HCT116 (cell line): ENCODE measurements around the gene SLC44A1. TPM values are rescaled to one million over a fixed set of nuclear protein-coding genes. Genes with fewer than 3 reads are reported as not detected.

Experiments
- ATAC-seq: fragments of 200-7000 bp; cut with Tn5 transposase; 2 replicates; pipeline ENCODE4 v1.9.1; 2020; ENCODE audit warnings: mild to moderate bottlenecking, moderate library complexity
- BruUV-seq: library from RNA; stranded (reverse); fragments of 400-500 nt; replicated peaks from 2 replicates; lab custom pipeline; 2021; lab: Mats Ljungman, UMichigan
- CTCF ChIA-PET: fragments of 300-600 bp; sonication (Branson Sonifier 250); formaldehyde crosslinking; loops from one replicate; lab custom pipeline; 2021; ENCODE audit warnings: antibody characterized with exemption; lab: Charles Lee
- POLR2A ChIA-PET: fragments of 300-600, 350-600 bp; sonication (Branson Sonifier 250); formaldehyde crosslinking; loops from one replicate; lab custom pipeline; 2021; ENCODE audit warnings: antibody characterized with exemption; lab: Charles Lee
- RAD21 ChIA-PET, 2 experiments: fragments of 300-600 bp; sonication (Branson Sonifier 250); formaldehyde crosslinking; loops; one replicate each; lab custom pipeline; 2023; ENCODE audit warnings: low total read pairs in 2 of 2; ENCODE audit not compliant: uncharacterized antibody in 2 of 2, unreplicated experiment in 2 of 2, low non-redundant PET in 1 of 2; lab: Charles Lee
- DNase-seq: peaks from one replicate; pipeline ENCODE4 v3.0.0-alpha.2; 2010; ENCODE audit warnings: low read depth, low spot score
- H2AFZ ChIP-seq: fragments of 200-600 bp; shearing (Covaris generic), sonication (generic); 2 replicates; pipeline ENCODE4 v1.6.1; 2017; ENCODE audit warnings: low read depth, mixed run types, mixed read lengths, antibody characterized with exemption, low read length; ENCODE audit not compliant: poor library complexity, severe bottlenecking
- H3K27ac ChIP-seq: 2 replicates; pipeline ENCODE4 v1.5.1; 2012; ENCODE audit warnings: low read depth, low read length
- H3K27me3 ChIP-seq: fragments of 200-600 bp; sonication (generic); 2 replicates; pipeline ENCODE4 v1.6.1; 2016; ENCODE audit warnings: mixed run types, low read length, mixed read lengths; ENCODE audit not compliant: insufficient read depth
- H3K36me3 ChIP-seq, 2 experiments: fragments of 200-500 bp in 1 of 2; fragments of 200-600 bp in 1 of 2; sonication (Bioruptor generic) in 1 of 2; sonication (generic) in 1 of 2; 2 replicates each; pipeline versions ENCODE4 v1.5.1 to v1.6.1; 2014 to 2016; ENCODE audit warnings: low read length in 2 of 2, inconsistent platforms in 1 of 2, mixed read lengths in 1 of 2, mixed run types in 1 of 2; ENCODE audit not compliant: insufficient read depth in 2 of 2, control insufficient read depth in 1 of 2
- H3K4me1 ChIP-seq, 2 experiments: fragments of 200-600 bp in 1 of 2; sonication (generic) in 1 of 2; 2 replicates each; pipeline versions ENCODE4 v1.5.1 to v1.6.1; 2012 to 2017; ENCODE audit warnings: low read length in 2 of 2, inconsistent platforms in 1 of 2, mild to moderate bottlenecking in 1 of 2, mixed read lengths in 1 of 2, mixed run types in 1 of 2, moderate library complexity in 1 of 2; ENCODE audit not compliant: insufficient read depth in 2 of 2, control insufficient read depth in 1 of 2
- H3K4me2 ChIP-seq: fragments of 200-600 bp; sonication (generic); 2 replicates; pipeline ENCODE4 v1.6.1; 2017; ENCODE audit warnings: mixed run types, low read length, mixed read lengths
- H3K4me3 ChIP-seq, 2 experiments: fragments of 200-600 bp in 1 of 2; sonication (generic) in 1 of 2; replicated peaks in 1 of 2; 2 replicates each; pipeline ENCODE4 v1.5.1; 2011 to 2016; ENCODE audit warnings: low read length in 2 of 2, control low read depth in 1 of 2, low read depth in 1 of 2, mild to moderate bottlenecking in 1 of 2, mixed read lengths in 1 of 2, mixed run types in 1 of 2
- H3K79me2 ChIP-seq: fragments of 200-600 bp; sonication (generic); 2 replicates; pipeline ENCODE4 v1.6.1; 2017; ENCODE audit warnings: mild to moderate bottlenecking, mixed run types, low read length, moderate library complexity, mixed read lengths; ENCODE audit not compliant: insufficient read depth
- H3K9ac ChIP-seq: fragments of 200-600 bp; sonication (generic); 2 replicates; pipeline ENCODE4 v1.6.1; 2016; ENCODE audit warnings: low read length, mixed read lengths
- H3K9me2 ChIP-seq: fragments of 200-600 bp; sonication (generic), shearing (Covaris generic); 2 replicates; pipeline ENCODE4 v1.6.1; 2017; ENCODE audit warnings: mixed run types, mild to moderate bottlenecking, moderate library complexity; ENCODE audit not compliant: insufficient read depth
- H3K9me3 ChIP-seq, 2 experiments: fragments of 200-500 bp in 1 of 2; fragments of 200-600 bp in 1 of 2; sonication (Bioruptor generic) in 1 of 2; sonication (generic) in 1 of 2; 2 replicates each; pipeline ENCODE4 v1.6.1; 2014 to 2017; ENCODE audit warnings: low read length in 2 of 2, mixed read lengths in 2 of 2, inconsistent platforms in 1 of 2, low read depth in 1 of 2, mild to moderate bottlenecking in 1 of 2, mixed run types in 1 of 2, moderate library complexity in 1 of 2; ENCODE audit not compliant: control insufficient read depth in 1 of 2, insufficient read depth in 1 of 2
- H4K20me1 ChIP-seq: fragments of 200-600 bp; sonication (generic), shearing (Covaris generic); 2 replicates; pipeline ENCODE4 v1.6.1; 2017; ENCODE audit warnings: mixed run types, mild to moderate bottlenecking, moderate library complexity; ENCODE audit not compliant: insufficient read depth
- CBX3 ChIP-seq: IDR thresholded peaks from 2 replicates; pipeline ENCODE4 v1.6.1; 2012; ENCODE audit warnings: low read depth
- CEBPB ChIP-seq: IDR thresholded peaks from 2 replicates; pipeline ENCODE4 v1.6.1; 2012; ENCODE audit warnings: low read depth
- ELF1 ChIP-seq: IDR thresholded peaks from 2 replicates; pipeline ENCODE4 v1.6.1; 2012; ENCODE audit warnings: low read depth, borderline replicate concordance
- EZH2 ChIP-seq: fragments of 200-600 bp; sonication (generic); IDR thresholded peaks from 2 replicates; pipeline ENCODE4 v1.6.1; 2017; ENCODE audit warnings: antibody characterized with exemption, mixed run types
- EZH2phosphoT487 ChIP-seq: fragments of 200-600 bp; IDR thresholded peaks from 2 replicates; pipeline ENCODE4 v1.6.1; 2018; ENCODE audit warnings: antibody characterized with exemption, borderline replicate concordance
- FOSL1 ChIP-seq: IDR thresholded peaks from 2 replicates; pipeline ENCODE4 v1.6.1; 2012; ENCODE audit warnings: low read depth
- JUND ChIP-seq: IDR thresholded peaks from 2 replicates; pipeline ENCODE4 v1.6.1; 2012
- POLR2A ChIP-seq: IDR thresholded peaks from 2 replicates; pipeline ENCODE4 v1.7.0; 2011; ENCODE audit warnings: borderline replicate concordance; ENCODE audit not compliant: insufficient read depth, insufficient read length; ENCODE audit errors: extremely low read depth
- POLR2AphosphoS5 ChIP-seq: IDR thresholded peaks from 2 replicates; pipeline ENCODE4 v1.6.1; 2011; ENCODE audit warnings: mild to moderate bottlenecking, low read depth, low read length, moderate library complexity
- RAD21 ChIP-seq: IDR thresholded peaks from 2 replicates; pipeline ENCODE4 v1.6.1; 2012; ENCODE audit warnings: low read depth, mild to moderate bottlenecking
- REST ChIP-seq: IDR thresholded peaks from 2 replicates; pipeline ENCODE4 v1.6.1; 2012; ENCODE audit warnings: low read depth
- SRF ChIP-seq: IDR thresholded peaks from 2 replicates; pipeline ENCODE4 v1.6.1; 2012; ENCODE audit warnings: low read depth
- TCF7L2 ChIP-seq: IDR thresholded peaks from 2 replicates; pipeline ENCODE4 v1.7.0; 2011; ENCODE audit warnings: borderline replicate concordance, inconsistent platforms; ENCODE audit not compliant: insufficient read depth, insufficient read length; ENCODE audit errors: extremely low read depth
- YY1 ChIP-seq: IDR thresholded peaks from 2 replicates; pipeline ENCODE4 v1.6.1; 2011; ENCODE audit warnings: low read length, low read depth, moderate library complexity, mild to moderate bottlenecking; ENCODE audit not compliant: insufficient replicate concordance; ENCODE audit errors: extremely low read depth
- ZFX ChIP-seq: fragments of 450-650 bp; IDR thresholded peaks from 2 replicates; pipeline ENCODE4 v1.6.1; 2017
- ZNF274 ChIP-seq: fragments of 200-500 bp; sonication (Bioruptor generic); IDR thresholded peaks from 2 replicates; pipeline ENCODE4 v1.6.1; 2014; ENCODE audit warnings: mild to moderate bottlenecking, low read depth, low read length, inconsistent platforms
- intact Hi-C: fragments of 100-400 bp; cut with micrococcal nuclease; formaldehyde crosslinking; loops from 2 replicates; pipeline ENCODE4 v1.10.0; 2022
- total RNA-seq: library from RNA; stranded (reverse); gene quantifications from one replicate; pipeline ENCODE4 v1.2.1, GENCODE V29; 2021; ENCODE audit not compliant: unreplicated experiment
- TF ChIP-seq, protein P1 (sequence below): IDR thresholded peaks from 2 replicates; pipeline ENCODE4 v1.6.1; 2012
- TF ChIP-seq, protein P2 (sequence below): IDR thresholded peaks from 2 replicates; pipeline ENCODE4 v1.6.1; 2012

SLC44A1 gene
- total RNA-seq, 1 experiment from 2014 or later = 44.1 TPM

- POLR2A ChIA-PET = no interaction called here
- no peak for TF ChIP-seq JUND
- TF ChIP-seq RAD21 = no peak
- TF ChIP-seq EZH2phosphoT487 = no peak
- no peak for TF ChIP-seq ZFX
- no peak for TF ChIP-seq ELF1
- TF ChIP-seq YY1 = no peak
- TF ChIP-seq CBX3 = no peak
- no peak for TF ChIP-seq TCF7L2
- TF ChIP-seq CEBPB = no peak
- TF ChIP-seq, protein P1, sequence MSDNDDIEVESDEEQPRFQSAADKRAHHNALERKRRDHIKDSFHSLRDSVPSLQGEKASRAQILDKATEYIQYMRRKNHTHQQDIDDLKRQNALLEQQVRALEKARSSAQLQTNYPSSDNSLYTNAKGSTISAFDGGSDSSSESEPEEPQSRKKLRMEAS = no peak
- TF ChIP-seq, protein P2, sequence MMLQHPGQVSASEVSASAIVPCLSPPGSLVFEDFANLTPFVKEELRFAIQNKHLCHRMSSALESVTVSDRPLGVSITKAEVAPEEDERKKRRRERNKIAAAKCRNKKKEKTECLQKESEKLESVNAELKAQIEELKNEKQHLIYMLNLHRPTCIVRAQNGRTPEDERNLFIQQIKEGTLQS = no peak
- TF ChIP-seq EZH2 = no peak
- no peak for TF ChIP-seq SRF
- no peak for TF ChIP-seq POLR2AphosphoS5
- TF ChIP-seq FOSL1 = no peak
- no peak for TF ChIP-seq POLR2A
- no peak for TF ChIP-seq ZNF274
- no peak for TF ChIP-seq REST
- TF ChIP-seq, all 23 proteins: peak for 0
Observed at GRCh38 chr9:105332471-105332870, 88.0 kb downstream of the SLC44A1 start.

More at GRCh38 chr9:105332471-105332870, 88.0 kb downstream of the SLC44A1 start:
- H3K4me2 ChIP-seq = no peak overlapping the region
- H3K27me3 ChIP-seq = no peaks in the 10 kb centered on the region
- no peaks in the 10 kb centered on the region for H3K79me2 ChIP-seq
- no peaks in the 10 kb centered on the region for H4K20me1 ChIP-seq
- ATAC-seq (no peak), DNase-seq (no peak)
- H3K36me3 ChIP-seq = no peaks in the 10 kb centered on the region
- ChIA-PET CTCF (no interaction called here), RAD21 (no interaction called here)
- no peak overlapping the region for H3K4me3 ChIP-seq
- no peak overlapping the region for H3K9ac ChIP-seq
- intact Hi-C loops = no loop called here
- BruUV-seq = no TSS peak
- H3K9me2 ChIP-seq = no peaks in the 10 kb centered on the region
- no peak overlapping the region for H2AFZ ChIP-seq
- H3K27ac ChIP-seq = no peak overlapping the region
- H3K9me3 ChIP-seq = no peaks in the 10 kb centered on the region
- peaks cover 0 to 3% of the 10 kb centered on the region in 2 experiments; a peak in 1 of 4 replicates for H3K4me1 ChIP-seq
